BE2C (cell line): Measurements from ENCODE around the gene GSTM5.
"Not testable (repeated sequence)": the region's sequence is repeated elsewhere in the genome, so short reads cannot be mapped to it uniquely, and the experiment has no call there.

ENCODE experiments used
- DNase-seq: peaks from one replicate; pipeline ENCODE4 v3.0.0-alpha.2; 2020
- H3K27me3 ChIP-seq: fragments of 250-450 bp; sonication (Bioruptor Pico); 2 replicates; pipeline ENCODE4 v1.5.1; 2020; ENCODE audit warnings: mild to moderate bottlenecking
- H3K36me3 ChIP-seq: fragments of 250-450 bp; sonication (Bioruptor Pico); 2 replicates; pipeline ENCODE4 v1.5.1; 2020; ENCODE audit warnings: mild to moderate bottlenecking
- H3K4me1 ChIP-seq: fragments of 250-450 bp; sonication (Bioruptor Pico); 2 replicates; pipeline ENCODE4 v1.5.1; 2020
- H3K4me3 ChIP-seq: 2 replicates; pipeline ENCODE4 v1.5.1; 2011; ENCODE audit warnings: low read depth, low read length
- H3K9me3 ChIP-seq: fragments of 250-450 bp; sonication (Bioruptor Pico); 2 replicates; pipeline ENCODE4 v1.5.1; 2020
- TF ChIP-seq, protein P1 (sequence below): IDR thresholded peaks from 2 replicates; pipeline ENCODE4 v1.5.1; 2012; ENCODE audit warnings: mild to moderate bottlenecking, low read depth, low read length

The GSTM5 gene

DNA sequence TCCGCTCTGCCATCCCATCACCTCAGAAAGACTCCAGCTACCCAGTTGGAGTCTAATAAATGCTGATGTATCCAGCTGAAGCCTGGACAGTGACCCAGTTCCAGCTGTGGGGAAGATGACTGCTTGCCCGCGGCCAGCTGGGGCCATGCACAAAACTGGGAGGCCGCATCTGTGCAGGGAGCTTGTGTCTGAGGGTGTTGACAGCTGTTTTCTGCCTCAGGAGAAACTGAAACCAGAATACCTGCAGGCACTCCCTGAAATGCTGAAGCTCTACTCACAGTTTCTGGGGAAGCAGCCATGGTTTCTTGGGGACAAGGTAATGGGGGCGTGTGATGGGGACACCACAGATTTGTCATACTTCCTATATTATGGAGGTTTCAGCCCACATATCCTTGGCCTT lies 41.0 kb upstream of the GSTM5 start:
- Histone ChIP-seq H3K9me3 (no peaks in the 10 kb centered on the region), H3K4me3 (no peak overlapping the region), H3K4me1 (peaks cover 3% of the 10 kb centered on the region; the same call in 1 of the 2 replicates), H3K27me3 (no peaks in the 10 kb centered on the region), H3K36me3 (no peaks in the 10 kb centered on the region)
- no peak for DNase-seq
- TF ChIP-seq, protein P1, sequence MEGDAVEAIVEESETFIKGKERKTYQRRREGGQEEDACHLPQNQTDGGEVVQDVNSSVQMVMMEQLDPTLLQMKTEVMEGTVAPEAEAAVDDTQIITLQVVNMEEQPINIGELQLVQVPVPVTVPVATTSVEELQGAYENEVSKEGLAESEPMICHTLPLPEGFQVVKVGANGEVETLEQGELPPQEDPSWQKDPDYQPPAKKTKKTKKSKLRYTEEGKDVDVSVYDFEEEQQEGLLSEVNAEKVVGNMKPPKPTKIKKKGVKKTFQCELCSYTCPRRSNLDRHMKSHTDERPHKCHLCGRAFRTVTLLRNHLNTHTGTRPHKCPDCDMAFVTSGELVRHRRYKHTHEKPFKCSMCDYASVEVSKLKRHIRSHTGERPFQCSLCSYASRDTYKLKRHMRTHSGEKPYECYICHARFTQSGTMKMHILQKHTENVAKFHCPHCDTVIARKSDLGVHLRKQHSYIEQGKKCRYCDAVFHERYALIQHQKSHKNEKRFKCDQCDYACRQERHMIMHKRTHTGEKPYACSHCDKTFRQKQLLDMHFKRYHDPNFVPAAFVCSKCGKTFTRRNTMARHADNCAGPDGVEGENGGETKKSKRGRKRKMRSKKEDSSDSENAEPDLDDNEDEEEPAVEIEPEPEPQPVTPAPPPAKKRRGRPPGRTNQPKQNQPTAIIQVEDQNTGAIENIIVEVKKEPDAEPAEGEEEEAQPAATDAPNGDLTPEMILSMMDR, result no peak

- not testable (repeated sequence) for H3K4me3 ChIP-seq, DNase-seq, H3K9me3 ChIP-seq, H3K36me3 ChIP-seq, H3K27me3 ChIP-seq, H3K4me1 ChIP-seq
These were observed 38.2 kb upstream of the GSTM5 start for GRCh38 chr1:109673861-109674260.

DNA sequence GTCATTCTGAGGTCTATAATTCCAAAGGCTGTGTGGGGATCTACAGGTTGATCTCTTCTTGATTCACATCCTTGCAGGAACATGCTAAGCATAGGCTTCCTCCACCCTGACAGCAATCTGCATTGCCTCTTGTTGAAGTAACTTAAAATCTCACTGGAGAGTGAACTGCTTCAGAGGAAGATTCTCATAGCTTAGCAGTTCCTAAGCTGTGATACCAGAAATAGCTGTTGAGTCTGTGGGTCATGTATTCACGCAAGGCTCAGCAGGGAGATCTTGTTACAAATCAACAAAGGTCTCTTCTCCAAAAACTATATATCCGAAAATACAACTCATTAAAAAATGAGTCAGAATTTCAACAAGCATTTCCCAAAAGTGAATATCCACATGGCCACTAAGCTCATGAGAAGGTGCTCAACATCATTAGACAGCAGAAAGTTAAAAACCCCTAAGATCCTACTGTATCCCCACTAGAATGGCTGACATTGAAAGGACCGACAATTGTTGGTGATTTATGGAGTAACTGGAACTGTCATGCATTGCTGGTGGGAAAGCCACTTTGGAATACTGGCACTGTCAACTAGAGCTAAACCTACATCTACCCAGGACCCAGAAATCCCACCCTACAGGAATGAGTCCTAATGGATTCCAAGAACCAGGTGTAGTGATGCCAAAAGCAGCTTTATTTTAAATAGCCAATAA lies 35.2 kb upstream of the GSTM5 start:
- not testable (repeated sequence) for H3K27me3 ChIP-seq, DNase-seq, H3K36me3 ChIP-seq, H3K4me3 ChIP-seq, H3K9me3 ChIP-seq, H3K4me1 ChIP-seq

DNA sequence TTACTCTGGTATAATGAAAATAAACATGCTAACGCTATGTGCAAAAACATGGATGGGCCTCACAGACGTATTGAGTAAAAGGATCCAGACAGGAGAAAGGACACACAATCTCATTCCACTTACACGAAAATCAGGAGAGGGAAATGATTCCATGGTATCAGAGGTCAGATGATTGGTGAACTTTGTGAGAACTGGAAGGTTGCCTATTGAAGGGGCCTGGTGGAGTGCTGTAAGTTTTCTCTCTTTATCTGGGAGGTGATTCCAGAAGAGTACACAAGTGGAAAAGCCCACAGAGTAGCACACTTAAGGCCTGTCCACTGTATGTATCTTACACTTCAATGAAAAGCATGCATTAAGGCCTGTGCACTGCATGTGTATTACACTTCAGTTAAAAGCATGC lies 34.6 kb upstream of the GSTM5 start:
- H3K36me3 ChIP-seq, result no peaks in the 10 kb centered on the region
- no peak for DNase-seq
- TF ChIP-seq, protein P1, result no peak
- no peaks in the 10 kb centered on the region for H3K9me3 ChIP-seq
- H3K27me3 ChIP-seq, result no peaks in the 10 kb centered on the region
- H3K4me1 ChIP-seq, result no peaks in the 10 kb centered on the region
- no peak overlapping the region for H3K4me3 ChIP-seq

DNA sequence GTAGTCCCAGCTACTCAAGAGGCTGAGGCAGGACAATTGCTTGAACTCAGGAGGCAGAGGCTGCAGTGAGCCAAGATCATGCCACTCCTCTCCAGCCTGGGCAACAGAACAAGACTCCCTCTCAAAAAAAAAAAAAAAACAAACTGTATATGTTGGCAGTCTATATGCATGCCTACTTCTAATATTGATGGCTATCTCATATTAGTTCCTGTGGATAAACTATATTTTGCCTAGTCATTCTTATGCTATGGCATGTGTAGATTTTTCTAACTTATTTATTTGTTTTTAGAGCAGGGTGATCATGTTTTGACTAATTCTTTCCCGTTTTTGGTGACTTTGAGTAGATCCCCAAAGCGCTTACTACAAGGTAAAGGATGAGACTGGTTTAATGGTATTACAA lies 33.4 kb upstream of the GSTM5 start:
- not testable (repeated sequence) for DNase-seq

DNA sequence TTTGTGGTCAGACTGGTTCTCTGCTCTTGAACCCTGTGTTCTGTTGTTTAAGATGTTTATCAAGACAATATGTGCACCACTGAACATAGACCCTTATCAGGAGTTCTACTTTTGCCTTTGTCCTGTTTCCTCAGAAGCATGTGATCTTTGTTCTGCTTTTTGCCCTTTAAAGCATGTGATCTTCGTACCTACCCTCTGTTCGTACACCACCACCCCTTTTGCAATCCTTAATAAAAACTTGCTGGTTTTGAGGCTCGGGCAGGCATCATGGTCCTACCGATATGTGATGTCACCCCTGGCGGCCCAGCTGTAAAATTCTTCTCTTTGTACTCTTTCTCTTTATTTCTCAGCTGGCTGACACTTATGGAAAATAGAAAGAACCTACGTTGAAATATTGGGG lies 27.3 kb upstream of the GSTM5 start:
- H3K27me3 ChIP-seq, H3K4me1 ChIP-seq, H3K36me3 ChIP-seq, H3K9me3 ChIP-seq, DNase-seq, H3K4me3 ChIP-seq: not testable (repeated sequence)

More for the DNA sequence above, 33.4 kb upstream of the GSTM5 start:
- H3K27me3 ChIP-seq, H3K36me3 ChIP-seq, H3K4me1 ChIP-seq, H3K4me3 ChIP-seq, H3K9me3 ChIP-seq: not testable (repeated sequence)

GRCh38 chr1:109685399-109685798 lies 26.7 kb upstream of the GSTM5 start:
- DNase-seq, H3K9me3 ChIP-seq, H3K36me3 ChIP-seq, H3K27me3 ChIP-seq, H3K4me3 ChIP-seq, H3K4me1 ChIP-seq: not testable (repeated sequence)

DNA sequence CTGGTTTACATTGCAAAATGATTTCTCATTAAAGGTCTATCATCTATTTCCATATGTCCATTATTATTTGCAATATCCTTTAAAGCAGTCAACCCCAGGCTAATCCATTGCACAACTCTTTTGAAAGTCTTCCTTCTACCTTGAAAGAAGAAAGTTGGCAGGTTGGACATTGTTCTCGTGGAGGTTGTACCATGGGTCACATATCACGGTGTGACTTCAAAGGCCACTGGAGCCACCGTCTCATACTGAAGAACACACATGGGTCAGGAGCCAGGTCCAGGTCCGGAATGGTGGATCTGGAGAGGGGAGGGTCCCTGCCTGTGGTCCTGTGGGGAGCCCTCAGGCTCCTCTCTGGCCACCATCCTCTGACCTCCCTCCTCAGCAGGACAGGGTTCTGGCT lies 26.2 kb upstream of the GSTM5 start:
- not testable (repeated sequence) for H3K36me3 ChIP-seq, H3K27me3 ChIP-seq, DNase-seq, H3K4me3 ChIP-seq, H3K4me1 ChIP-seq, H3K9me3 ChIP-seq

DNA sequence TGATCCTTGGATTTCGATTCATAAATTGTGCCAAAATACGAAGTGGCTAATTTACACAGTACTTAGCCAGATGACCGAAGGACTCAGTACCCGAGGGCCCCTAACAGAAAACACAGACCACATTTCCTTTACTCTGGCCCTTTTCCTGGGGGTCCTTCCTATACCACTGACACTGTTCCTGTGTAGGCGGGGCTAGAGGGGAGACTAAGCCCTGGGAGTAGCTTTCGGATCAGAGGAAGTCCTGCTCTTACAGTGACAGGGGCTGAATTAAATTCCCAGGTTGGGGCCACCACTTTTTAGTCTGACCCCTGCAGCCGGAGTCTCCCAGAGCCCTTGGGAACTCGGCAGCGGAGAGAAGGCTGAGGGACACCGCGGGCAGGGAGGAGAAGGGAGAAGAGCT lies 24.9 kb upstream of the GSTM5 start:
- H3K36me3 ChIP-seq, DNase-seq, H3K4me3 ChIP-seq: not testable (repeated sequence)

More for the DNA sequence above, 24.9 kb upstream of the GSTM5 start:
- not testable (repeated sequence) for H3K27me3 ChIP-seq, H3K9me3 ChIP-seq, H3K4me1 ChIP-seq
